Stimulated activated CD4-positive, alpha-beta T cell treated with anti-CD3 and anti-CD28 coated beads, Interleukin-1b, Interleukin-23, amount 100 ng/mL, for 4 hours (primary cell): ENCODE results near the gene PDE4DIP.
"Not testable (repeated sequence)": the region's sequence is repeated elsewhere in the genome, so short reads cannot be mapped to it uniquely, and the experiment has no call there.

Experiments used
- DNase-seq, 2 donors: peaks; one replicate each; pipeline ENCODE4 v3.0.0-alpha.2; 2020; ENCODE audit warnings: low read depth in 2 of 2

PDE4DIP gene

DNA sequence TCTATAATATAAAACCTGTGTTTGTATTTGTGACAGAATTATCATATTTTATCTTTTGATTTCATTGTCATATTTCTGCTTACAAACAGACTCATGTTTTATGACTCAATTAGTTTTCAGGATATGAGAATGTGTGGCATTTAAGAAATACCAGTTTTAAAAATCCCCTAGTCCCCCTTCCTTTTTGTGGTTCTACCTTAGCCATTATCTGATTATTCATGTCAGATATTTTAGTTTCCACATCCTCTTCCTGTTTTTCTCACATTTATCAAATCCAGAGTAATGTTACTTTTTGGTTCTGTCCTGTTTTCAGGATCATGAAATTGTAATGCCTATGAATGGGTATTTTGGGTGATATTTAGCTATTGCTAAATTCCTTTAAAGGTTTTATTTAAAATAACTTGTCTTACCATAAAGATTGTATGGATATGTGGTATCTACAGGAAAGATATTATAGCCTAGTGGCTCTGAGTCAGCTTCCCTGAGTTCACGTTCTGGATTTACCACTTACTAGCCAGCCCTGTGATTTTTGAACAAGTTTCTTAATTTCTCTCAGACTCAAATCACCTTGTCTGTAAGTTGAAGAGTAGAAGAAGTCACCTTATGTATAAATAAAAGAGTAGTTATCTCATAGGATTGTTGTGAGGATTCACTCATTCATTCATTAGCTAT, 131.8 kb downstream of the PDE4DIP start:
- DNase-seq: not testable (repeated sequence)

DNA sequence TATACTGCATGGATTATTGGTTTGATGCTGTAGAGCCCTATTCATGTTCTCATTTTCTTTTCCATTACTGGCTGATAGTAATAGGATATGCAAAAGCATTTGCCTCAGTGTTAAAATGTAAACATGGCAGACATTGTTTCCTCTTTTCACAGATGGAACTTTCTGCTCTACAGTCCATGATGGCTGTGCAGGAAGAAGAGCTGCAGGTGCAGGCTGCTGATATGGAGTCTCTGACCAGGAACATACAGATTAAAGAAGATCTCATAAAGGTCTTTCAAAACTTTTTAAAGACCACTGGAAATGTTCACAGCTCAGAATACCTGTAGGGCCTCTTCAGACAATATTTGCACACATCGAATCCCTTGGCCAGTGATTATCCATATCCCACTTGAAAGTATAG, 133.6 kb downstream of the PDE4DIP start:
- DNase-seq: not testable (repeated sequence)

- DNase-seq: not testable (repeated sequence)
These were observed 145.2 kb downstream of the PDE4DIP start for GRCh38 chr1:148989378-148989777.

DNA sequence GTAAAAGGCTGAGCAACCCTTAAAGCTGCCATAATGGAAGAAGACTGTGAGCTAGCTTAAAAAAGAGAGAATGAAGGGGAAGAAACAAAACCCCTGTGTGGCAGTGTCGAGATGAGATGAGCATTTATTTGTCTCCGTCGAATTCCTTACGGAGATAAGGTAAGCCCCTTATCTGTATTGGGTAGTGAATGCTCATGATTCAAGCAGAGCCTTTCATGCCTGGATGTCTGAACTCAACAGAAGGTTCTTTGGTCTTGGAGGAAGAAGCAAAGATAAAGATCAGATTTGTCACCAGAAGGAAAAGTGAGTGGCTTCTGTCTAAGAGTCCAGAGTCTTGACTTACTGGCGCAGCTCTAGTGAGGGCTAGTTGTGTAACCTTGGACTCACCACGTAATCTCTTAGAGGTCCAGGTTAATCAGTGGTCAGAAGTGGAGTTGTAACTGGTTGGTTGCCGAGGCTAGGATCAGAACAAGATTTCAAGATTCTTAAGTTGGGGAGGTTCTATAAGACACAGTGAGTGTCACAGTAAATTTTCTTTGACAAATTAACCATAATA, 146.1 kb downstream of the PDE4DIP start:
- DNase-seq: not testable (repeated sequence)

- not testable (repeated sequence) for DNase-seq
These were observed 147.6 kb downstream of the PDE4DIP start for GRCh38 chr1:148991818-148992217.

GRCh38 chr1:148992364-148992763, 148.1 kb downstream of the PDE4DIP start:
- not testable (repeated sequence) for DNase-seq

DNA sequence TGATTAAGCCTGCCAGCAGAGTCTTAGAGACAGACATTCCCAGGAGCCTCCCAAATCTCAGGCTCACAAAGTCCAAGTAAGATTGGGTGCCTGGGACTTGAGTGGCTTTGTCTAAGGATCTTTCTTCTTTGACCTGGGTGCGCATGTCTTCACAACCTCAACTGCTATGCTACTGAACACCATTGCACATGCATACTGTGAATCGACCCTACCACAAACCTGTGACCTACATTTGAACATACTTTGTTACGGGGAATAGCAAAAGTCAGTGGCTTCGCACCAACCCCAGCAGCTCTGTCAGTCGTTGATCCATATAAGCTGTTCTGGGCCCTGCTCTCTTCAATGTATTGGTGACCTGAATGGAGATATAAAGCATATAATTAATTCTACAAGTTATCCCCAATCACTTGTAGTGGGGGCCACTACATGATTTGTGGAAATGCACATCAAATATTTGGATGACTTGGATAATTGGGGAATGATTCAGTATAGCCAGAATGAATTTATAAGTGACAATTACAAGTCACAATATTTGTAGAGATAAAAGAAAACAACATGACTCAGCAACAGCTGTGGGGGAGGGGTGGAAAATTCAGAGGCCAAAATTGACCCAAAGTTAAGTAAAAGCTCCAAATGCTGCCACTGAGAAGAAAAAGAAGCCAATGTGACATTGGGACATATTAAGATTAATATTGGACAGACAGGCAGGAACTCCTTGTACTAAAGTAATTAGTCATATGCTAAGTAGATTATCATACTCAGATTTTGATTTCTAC, 152.4 kb downstream of the PDE4DIP start:
- DNase-seq: not testable (repeated sequence)

DNA sequence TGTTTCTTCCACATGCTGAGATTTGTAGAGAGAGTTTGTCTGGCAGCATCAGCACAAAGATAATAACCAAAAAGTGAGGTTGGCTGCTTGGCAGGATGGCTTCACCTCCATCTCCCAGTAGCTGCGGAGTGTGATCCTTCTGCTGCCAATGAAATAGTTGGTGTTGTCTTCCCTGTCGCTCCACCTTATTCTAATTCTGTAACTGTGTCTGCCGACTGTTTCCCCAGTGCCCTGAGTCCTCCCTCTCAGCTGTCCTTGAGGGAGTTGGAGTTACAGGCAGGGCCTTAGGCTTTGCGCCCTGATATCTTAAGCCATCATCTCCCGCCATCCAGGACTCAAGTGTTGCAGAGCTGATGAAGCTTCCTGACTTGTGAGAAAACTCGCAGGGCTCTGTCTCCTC, 153.2 kb downstream of the PDE4DIP start:
- not testable (repeated sequence) for DNase-seq

DNA sequence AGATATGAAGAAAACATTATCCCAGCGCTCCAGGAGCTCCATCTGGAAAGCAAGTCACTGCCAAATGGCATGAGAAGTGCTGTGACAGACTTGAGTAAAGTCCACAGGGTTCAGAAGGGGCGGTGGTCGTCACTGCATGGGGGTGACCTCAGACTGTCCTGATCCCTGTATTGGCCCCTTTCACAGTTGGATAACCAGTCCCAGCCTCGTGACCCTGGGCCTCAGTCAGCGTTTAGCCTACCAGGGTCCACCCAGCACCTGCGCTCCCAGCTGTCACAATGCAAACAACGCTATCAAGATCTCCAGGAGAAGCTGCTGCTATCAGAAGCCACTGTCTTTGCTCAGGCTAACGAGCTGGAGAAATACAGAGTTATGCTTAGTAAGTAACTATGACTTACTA, 158.4 kb downstream of the PDE4DIP start:
- not testable (repeated sequence) for DNase-seq

GRCh38 chr1:149008326-149008725, 164.1 kb downstream of the PDE4DIP start:
- not testable (repeated sequence) for DNase-seq

DNA sequence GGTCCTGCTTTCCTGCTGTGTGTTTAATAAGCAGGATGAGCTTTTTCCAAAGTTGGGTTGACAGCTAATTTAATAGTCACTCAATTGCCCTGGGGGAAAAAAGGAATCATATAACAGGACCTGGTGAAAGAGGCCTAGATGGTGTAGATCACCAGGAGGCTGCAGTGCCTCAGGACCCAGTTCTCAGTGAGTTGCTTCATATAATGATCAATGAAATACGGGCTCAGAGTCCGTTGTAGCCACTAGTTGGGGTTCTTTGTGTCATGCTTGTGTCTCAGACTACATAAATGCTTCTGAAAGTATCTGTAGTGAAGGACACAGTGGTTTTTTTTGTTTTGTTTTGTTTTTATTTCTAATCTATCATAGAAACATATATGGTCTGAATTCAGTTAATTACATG, 164.5 kb downstream of the PDE4DIP start:
- DNase-seq: not testable (repeated sequence)

- DNase-seq: not testable (repeated sequence)
These were observed 165.5 kb downstream of the PDE4DIP start for GRCh38 chr1:149009761-149010160.

- DNase-seq: not testable (repeated sequence)
These were observed 168.4 kb downstream of the PDE4DIP start for GRCh38 chr1:149012599-149012998.

DNA sequence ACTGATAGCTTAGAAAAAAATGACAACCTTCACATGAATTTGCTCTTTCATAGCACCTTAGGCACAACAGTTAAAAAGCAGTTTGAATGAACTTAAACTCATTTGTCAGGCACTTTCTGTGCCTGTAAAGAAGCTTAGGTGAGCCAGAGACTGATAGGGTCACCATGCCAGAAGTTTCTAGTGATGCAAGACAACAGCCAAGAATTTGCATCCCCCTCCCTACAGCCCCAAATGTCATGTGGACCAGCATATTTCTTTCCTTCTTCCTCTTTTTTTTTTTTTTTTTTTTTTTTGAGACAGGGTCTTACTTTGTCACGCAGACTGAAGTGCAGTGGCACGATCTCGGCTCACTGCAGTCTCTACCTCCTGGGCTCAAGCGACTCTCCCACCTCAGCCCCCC, 169.3 kb downstream of the PDE4DIP start:
- not testable (repeated sequence) for DNase-seq

GRCh38 chr1:149015522-149015921, 171.3 kb downstream of the PDE4DIP start:
- not testable (repeated sequence) for DNase-seq

DNA sequence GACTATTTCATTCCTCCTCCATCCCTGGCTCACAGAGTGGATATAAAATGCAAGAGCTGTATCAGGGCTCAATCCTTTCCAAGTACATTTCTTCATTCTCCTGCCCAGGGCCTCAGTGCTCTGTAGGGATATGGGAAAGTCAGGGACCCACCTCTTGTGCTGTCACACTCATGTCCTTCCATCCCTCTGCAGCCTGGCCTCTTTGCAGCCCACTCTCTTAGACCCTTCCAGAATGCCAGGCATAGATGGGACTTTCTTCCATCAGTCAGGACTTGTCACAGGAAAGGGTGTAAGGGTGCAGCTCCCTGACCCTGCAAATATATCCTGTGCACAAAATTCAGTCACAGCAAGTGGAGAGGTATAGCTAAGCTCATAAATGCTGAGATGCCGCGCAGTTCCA, 172.4 kb downstream of the PDE4DIP start:
- not testable (repeated sequence) for DNase-seq

DNA sequence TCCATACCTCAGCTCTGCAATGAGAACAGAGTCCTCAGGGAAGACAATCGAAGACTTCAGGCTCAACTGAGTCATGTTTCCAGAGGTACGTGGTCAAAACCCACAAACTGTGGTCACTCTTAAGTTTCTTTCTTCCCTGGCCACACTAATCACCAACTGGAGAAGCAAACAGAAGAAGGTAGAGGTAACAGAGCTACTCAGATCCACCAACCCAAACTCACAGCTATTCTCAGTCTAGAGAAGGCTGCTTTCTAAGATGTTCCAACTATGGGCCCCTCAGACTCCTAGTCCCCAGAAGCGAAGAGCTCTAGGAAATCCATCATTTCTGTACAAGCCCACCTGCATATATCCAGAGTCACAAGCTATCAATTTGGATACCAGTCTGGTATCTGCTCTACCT, 174.3 kb downstream of the PDE4DIP start:
- not testable (repeated sequence) for DNase-seq

DNA sequence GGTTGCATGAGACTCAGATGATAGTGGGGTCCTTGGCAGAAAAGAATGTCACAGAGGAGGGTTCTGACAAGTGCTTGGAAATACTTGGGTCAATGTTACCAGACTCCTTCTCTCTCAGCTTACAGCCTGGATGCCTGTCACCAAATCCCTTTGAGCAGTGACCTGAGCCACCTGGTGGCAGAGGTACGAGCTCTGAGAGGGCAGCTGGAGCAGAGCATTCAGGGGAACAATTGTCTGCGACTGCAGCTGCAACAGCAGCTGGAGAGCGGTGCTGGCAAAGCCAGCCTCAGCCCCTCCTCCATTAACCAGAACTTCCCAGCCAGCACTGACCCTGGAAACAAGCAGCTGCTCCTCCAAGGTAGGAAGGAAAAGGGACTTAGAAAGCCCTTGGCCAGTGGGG, 180.1 kb downstream of the PDE4DIP start:
- not testable (repeated sequence) for DNase-seq

DNA sequence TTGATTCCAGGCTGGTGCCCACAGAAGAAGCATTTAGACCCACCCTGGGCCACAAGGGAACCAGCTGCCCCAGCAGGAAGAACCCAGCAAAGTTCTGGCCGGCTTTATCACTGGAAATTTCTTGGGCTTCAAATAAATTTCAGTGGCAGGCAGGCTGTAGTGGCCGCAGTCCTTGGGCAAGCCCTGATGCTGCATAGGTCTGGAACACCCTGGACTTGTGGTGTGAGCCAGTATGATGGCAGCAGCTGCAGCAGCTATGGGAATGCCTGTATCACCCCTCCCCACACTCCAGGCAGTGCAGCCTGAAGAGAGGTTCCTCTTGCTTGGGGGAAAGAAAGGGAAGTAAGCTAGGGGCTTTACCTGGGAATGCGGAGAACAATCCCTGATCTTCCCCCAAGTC, 189.7 kb downstream of the PDE4DIP start:
- not testable (repeated sequence) for DNase-seq

GRCh38 chr1:149043056-149043455, 198.8 kb downstream of the PDE4DIP start:
- not testable (repeated sequence) for DNase-seq

- DNase-seq: not testable (repeated sequence)
These were observed 220.4 kb downstream of the PDE4DIP start for GRCh38 chr1:149064611-149065010.

- DNase-seq: not testable (repeated sequence)
These were observed 231.4 kb downstream of the PDE4DIP start for GRCh38 chr1:149075505-149076127.
